Keratinocyte (primary cell): ENCODE data around the gene PTPRN2.

Experiments
- EZH2 ChIP-seq: IDR thresholded peaks from one replicate; pipeline ENCODE4 v1.6.1; 2012; ENCODE audit warnings: inconsistent platforms, mild to moderate bottlenecking, low read length, moderate library complexity
- TF ChIP-seq, protein P1 (sequence below), 3 experiments: IDR thresholded peaks in 1 of 3; conservative IDR thresholded peaks in 1 of 3; optimal IDR thresholded peaks in 1 of 3; 2 replicates in 2 of 3; 3 replicates in 1 of 3; pipeline versions ENCODE3 to v1.5.1; 2011; ENCODE audit warnings: low read length in 3 of 3, mild to moderate bottlenecking in 3 of 3, moderate library complexity in 2 of 3, control low read depth in 1 of 3, inconsistent platforms in 1 of 3; ENCODE audit not compliant: insufficient read depth in 2 of 3; ENCODE audit errors: extremely low read depth in 1 of 3

GRCh38 chr7:158472596-158472995, 115.0 kb downstream of the PTPRN2 start:
- TF ChIP-seq, protein P1, sequence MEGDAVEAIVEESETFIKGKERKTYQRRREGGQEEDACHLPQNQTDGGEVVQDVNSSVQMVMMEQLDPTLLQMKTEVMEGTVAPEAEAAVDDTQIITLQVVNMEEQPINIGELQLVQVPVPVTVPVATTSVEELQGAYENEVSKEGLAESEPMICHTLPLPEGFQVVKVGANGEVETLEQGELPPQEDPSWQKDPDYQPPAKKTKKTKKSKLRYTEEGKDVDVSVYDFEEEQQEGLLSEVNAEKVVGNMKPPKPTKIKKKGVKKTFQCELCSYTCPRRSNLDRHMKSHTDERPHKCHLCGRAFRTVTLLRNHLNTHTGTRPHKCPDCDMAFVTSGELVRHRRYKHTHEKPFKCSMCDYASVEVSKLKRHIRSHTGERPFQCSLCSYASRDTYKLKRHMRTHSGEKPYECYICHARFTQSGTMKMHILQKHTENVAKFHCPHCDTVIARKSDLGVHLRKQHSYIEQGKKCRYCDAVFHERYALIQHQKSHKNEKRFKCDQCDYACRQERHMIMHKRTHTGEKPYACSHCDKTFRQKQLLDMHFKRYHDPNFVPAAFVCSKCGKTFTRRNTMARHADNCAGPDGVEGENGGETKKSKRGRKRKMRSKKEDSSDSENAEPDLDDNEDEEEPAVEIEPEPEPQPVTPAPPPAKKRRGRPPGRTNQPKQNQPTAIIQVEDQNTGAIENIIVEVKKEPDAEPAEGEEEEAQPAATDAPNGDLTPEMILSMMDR (optimal IDR thresholded peaks at IDR 0.05 in 1 of 3, IDR thresholded peaks at IDR 0.05 in 1 of 3, conservative IDR thresholded peaks at IDR 0.05 in 1 of 3; ENCODE audit: extremely low read depth in 1 of 3, insufficient read depth in 2 of 3, low read length in 3 of 3): no peak
- no peak for TF ChIP-seq EZH2
